Endothelial cell (in vitro differentiated cells): ENCODE data around the gene ATXN7L1. TPM values are rescaled to one million over a fixed set of nuclear protein-coding genes. Genes with fewer than 3 reads are reported as not detected.

ENCODE experiments used
- DNase-seq: peaks from one replicate; pipeline ENCODE4 v3.0.0; 2021; ENCODE audit warnings: low spot score
- H3K27ac Mint-ChIP-seq: one replicate; pipeline ENCODE4 v1.8.0; 2021; ENCODE audit warnings: mixed read lengths, inconsistent platforms; ENCODE audit not compliant: unreplicated experiment
- H3K27me3 Mint-ChIP-seq: one replicate; pipeline ENCODE4 v1.8.0; 2021; ENCODE audit warnings: mild to moderate bottlenecking, moderate library complexity, mixed read lengths, inconsistent platforms; ENCODE audit not compliant: unreplicated experiment
- H3K36me3 Mint-ChIP-seq: one replicate; pipeline ENCODE4 v1.8.0; 2021; ENCODE audit warnings: mild to moderate bottlenecking, low read depth, mixed read lengths, inconsistent platforms; ENCODE audit not compliant: unreplicated experiment
- H3K4me1 Mint-ChIP-seq: one replicate; pipeline ENCODE4 v1.8.0; 2021; ENCODE audit warnings: mild to moderate bottlenecking, mixed read lengths, inconsistent platforms; ENCODE audit not compliant: unreplicated experiment
- H3K4me3 Mint-ChIP-seq: one replicate; pipeline ENCODE4 v1.8.0; 2021; ENCODE audit warnings: mild to moderate bottlenecking, mixed read lengths, inconsistent platforms; ENCODE audit not compliant: unreplicated experiment
- H3K9me3 Mint-ChIP-seq: one replicate; pipeline ENCODE4 v1.8.0; 2021; ENCODE audit warnings: mixed read lengths, inconsistent platforms; ENCODE audit not compliant: unreplicated experiment
- total RNA-seq: library from RNA; stranded (reverse); fragmentation: NEBNext Ultra II Directional; extraction: Animal tissue kit (Norgen Biotek cat#: 25700); gene quantifications from one replicate; pipeline ENCODE4 v1.2.1, GENCODE V29; 2021; ENCODE audit not compliant: unreplicated experiment
- TF ChIP-seq, protein P1 (sequence below): fragments of 200-600 bp; sonication (generic); IDR thresholded peaks from one replicate; pipeline ENCODE4 v1.5.0; 2021; ENCODE audit warnings: antibody characterized with exemption; ENCODE audit not compliant: unreplicated experiment

ATXN7L1 gene
- total RNA-seq, 1 donor from 2014 or later: 18.4 TPM

DNA sequence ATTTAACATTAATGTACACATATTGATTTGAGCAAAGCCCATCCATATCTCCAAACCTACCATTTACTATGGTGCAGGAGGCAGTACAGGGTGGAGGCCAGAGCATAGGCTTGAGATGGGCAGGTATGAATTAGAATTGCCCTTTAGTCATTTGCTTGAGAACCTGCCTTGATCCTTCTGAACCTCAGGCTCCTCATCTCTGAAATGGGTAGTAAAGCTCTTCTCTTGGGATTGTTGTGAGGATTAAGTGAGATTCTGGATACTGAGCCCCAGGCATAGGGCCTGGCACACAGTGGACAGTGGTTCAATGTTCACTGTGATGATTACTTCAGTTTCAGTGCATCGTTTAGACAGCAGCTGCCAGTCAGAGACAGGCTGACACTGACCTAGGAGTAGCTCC lies 5.0 kb upstream of the ATXN7L1 start:
- Mint-ChIP-seq H3K4me1 (peaks cover 26% of the 10 kb centered on the region), H3K9me3 (no peaks in the 10 kb centered on the region), H3K27ac (no peak overlapping the region), H3K4me3 (no peak overlapping the region), H3K36me3 (no peaks in the 10 kb centered on the region), H3K27me3 (peaks cover 8% of the 10 kb centered on the region)
- TF ChIP-seq, protein P1, sequence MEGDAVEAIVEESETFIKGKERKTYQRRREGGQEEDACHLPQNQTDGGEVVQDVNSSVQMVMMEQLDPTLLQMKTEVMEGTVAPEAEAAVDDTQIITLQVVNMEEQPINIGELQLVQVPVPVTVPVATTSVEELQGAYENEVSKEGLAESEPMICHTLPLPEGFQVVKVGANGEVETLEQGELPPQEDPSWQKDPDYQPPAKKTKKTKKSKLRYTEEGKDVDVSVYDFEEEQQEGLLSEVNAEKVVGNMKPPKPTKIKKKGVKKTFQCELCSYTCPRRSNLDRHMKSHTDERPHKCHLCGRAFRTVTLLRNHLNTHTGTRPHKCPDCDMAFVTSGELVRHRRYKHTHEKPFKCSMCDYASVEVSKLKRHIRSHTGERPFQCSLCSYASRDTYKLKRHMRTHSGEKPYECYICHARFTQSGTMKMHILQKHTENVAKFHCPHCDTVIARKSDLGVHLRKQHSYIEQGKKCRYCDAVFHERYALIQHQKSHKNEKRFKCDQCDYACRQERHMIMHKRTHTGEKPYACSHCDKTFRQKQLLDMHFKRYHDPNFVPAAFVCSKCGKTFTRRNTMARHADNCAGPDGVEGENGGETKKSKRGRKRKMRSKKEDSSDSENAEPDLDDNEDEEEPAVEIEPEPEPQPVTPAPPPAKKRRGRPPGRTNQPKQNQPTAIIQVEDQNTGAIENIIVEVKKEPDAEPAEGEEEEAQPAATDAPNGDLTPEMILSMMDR: no peak
- no peak for DNase-seq

DNA sequence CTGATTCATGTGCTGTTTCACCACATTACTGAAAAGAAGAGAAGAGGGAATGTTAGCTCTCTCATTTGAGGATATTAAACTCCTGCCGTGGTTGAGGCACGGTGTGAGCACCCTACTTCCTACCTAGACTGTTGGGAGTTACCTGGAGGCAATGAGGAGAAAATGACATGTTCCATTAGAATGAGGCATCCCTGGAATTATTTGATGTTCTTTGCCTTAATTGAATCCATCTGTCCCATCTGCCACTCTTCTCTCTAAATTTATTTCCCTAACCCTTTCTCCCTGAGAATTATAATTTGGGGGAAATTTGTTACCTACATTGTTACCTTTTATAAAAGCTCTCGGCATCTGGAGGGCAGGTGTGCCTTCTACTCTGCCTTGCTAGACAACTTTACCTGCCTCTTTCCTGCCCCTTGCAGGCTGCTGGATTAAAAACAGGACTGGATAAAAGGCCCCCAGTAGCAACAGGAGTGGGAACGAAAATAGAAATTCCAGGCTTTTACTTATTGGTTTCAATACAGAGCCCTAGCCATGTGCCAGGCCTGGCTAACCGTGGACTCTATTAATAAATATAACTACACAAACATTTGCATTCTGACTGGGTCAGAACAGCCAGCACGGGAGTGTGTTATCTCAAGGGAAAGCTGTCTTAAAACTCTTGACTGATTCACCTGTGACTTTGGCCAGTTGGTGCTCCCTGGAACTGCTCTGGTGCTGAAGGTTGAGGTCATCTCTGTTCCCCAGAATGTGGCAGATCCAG lies 4.4 kb upstream of the ATXN7L1 start:
- no peak overlapping the region for H3K27ac Mint-ChIP-seq
- peaks cover 10% of the 10 kb centered on the region for H3K27me3 Mint-ChIP-seq
- no peaks in the 10 kb centered on the region for H3K36me3 Mint-ChIP-seq
- no peak overlapping the region for H3K4me3 Mint-ChIP-seq
- no peaks in the 10 kb centered on the region for H3K9me3 Mint-ChIP-seq
- TF ChIP-seq, protein P1: no peak
- no peak for DNase-seq
- H3K4me1 Mint-ChIP-seq: peaks cover 31% of the 10 kb centered on the region

- H3K4me1 Mint-ChIP-seq: peaks cover 30% of the 10 kb centered on the region
- peaks cover 10% of the 10 kb centered on the region for H3K27me3 Mint-ChIP-seq
- TF ChIP-seq, protein P1: no peak
- no peak overlapping the region for H3K27ac Mint-ChIP-seq
- H3K9me3 Mint-ChIP-seq: no peaks in the 10 kb centered on the region
- H3K4me3 Mint-ChIP-seq: no peak overlapping the region
- no peak for DNase-seq
- H3K36me3 Mint-ChIP-seq: no peaks in the 10 kb centered on the region
These were observed 3.4 kb upstream of the ATXN7L1 start for GRCh38 chr7:105879782-105880181.

GRCh38 chr7:105878746-105879605 lies 2.6 kb upstream of the ATXN7L1 start:
- H3K9me3 Mint-ChIP-seq: no peaks in the 10 kb centered on the region
- peaks cover 10% of the 10 kb centered on the region for H3K27me3 Mint-ChIP-seq
- DNase-seq: no peak
- H3K4me1 Mint-ChIP-seq: peaks cover 30% of the 10 kb centered on the region
- TF ChIP-seq, protein P1: no peak
- peak overlapping the region; percentile 87 for H3K4me3 Mint-ChIP-seq
- H3K27ac Mint-ChIP-seq: no peak overlapping the region
- H3K36me3 Mint-ChIP-seq: no peaks in the 10 kb centered on the region

GRCh38 chr7:105877736-105878135 lies 1.3 kb upstream of the ATXN7L1 start:
- no peak for DNase-seq
- Mint-ChIP-seq H3K4me3 (peak overlapping the region; percentile 87), H3K9me3 (no peaks in the 10 kb centered on the region), H3K27ac (no peak overlapping the region), H3K4me1 (peaks cover 30% of the 10 kb centered on the region), H3K27me3 (peaks cover 10% of the 10 kb centered on the region), H3K36me3 (no peaks in the 10 kb centered on the region)
- TF ChIP-seq, protein P1: no peak
